Thyroid gland (tissue), 4 donors: ENCODE measurements around the gene SIGLEC10. TPM values are rescaled to one million over a fixed set of nuclear protein-coding genes. Genes with fewer than 3 reads are reported as not detected.

Experiments
- DNase-seq, 2 donors: peaks; one replicate each; pipeline ENCODE4 v3.0.0-alpha.2; 2019
- H3K27ac ChIP-seq, 3 donors: fragments of 200-600 bp; sonication (generic); 1 replicate in 2 of 3; 2 replicates in 1 of 3; pipeline ENCODE4 v1.5.1; 2016 to 2019; ENCODE audit warnings: mild to moderate bottlenecking in 1 of 3, moderate library complexity in 1 of 3
- H3K27me3 ChIP-seq: fragments of 200-600 bp; sonication (generic); one replicate; pipeline ENCODE4 v1.5.1; 2019
- H3K36me3 ChIP-seq, 2 donors: fragments of 200-600 bp; sonication (generic); one replicate each; pipeline ENCODE4 v1.5.1; 2016 to 2019
- H3K4me1 ChIP-seq, 2 donors: fragments of 200-600 bp; sonication (generic); one replicate each; pipeline ENCODE4 v1.5.1; 2017 to 2019
- H3K4me3 ChIP-seq, 3 donors: fragments of 200-600 bp; sonication (generic); replicated peaks in 1 of 3; 1 replicate in 2 of 3; 2 replicates in 1 of 3; pipeline ENCODE4 v1.5.1; 2016; ENCODE audit warnings: mild to moderate bottlenecking in 1 of 3
- H3K9me3 ChIP-seq: fragments of 200-600 bp; sonication (generic); one replicate; pipeline ENCODE4 v1.5.1; 2017
- POLR2A ChIP-seq, 2 donors: fragments of 450-650 bp; IDR thresholded peaks; one replicate each; pipeline ENCODE4 v1.6.1; 2017; ENCODE audit warnings: antibody characterized with exemption in 2 of 2, mild to moderate bottlenecking in 2 of 2, moderate library complexity in 1 of 2
- WGBS, 2 donors: methylation state at CpG; one replicate each; pipeline ENCODE4 v1.1.5; 2017; 5-methylcytosine and 5-hydroxymethylcytosine counted together
- intact Hi-C: fragments of 100-400 bp; cut with DNase I; formaldehyde crosslinking; loops from one replicate; pipeline ENCODE4 v1.15.1; 2023
- total RNA-seq, 4 donors: library from RNA; depleted of rRNA; stranded (reverse); fragments of >200 nt; gene quantifications; one replicate each; pipeline ENCODE4 v1.2.3, GENCODE V29; 2016
- TF ChIP-seq, protein P1 (sequence below), 6 experiments: fragments of 200-600 bp in 3 of 6; fragments of 450-650 bp in 3 of 6; sonication (generic) in 3 of 6; IDR thresholded peaks; one replicate each; pipeline ENCODE4 v1.5.1; 2016 to 2019; ENCODE audit warnings: antibody characterized with exemption in 6 of 6, mild to moderate bottlenecking in 2 of 6, inconsistent platforms in 1 of 6, moderate library complexity in 1 of 6

Gene SIGLEC10
- total RNA-seq, 4 donors from 2014 or later: 1.3 to 5.3 (median 2.9) TPM

DNA sequence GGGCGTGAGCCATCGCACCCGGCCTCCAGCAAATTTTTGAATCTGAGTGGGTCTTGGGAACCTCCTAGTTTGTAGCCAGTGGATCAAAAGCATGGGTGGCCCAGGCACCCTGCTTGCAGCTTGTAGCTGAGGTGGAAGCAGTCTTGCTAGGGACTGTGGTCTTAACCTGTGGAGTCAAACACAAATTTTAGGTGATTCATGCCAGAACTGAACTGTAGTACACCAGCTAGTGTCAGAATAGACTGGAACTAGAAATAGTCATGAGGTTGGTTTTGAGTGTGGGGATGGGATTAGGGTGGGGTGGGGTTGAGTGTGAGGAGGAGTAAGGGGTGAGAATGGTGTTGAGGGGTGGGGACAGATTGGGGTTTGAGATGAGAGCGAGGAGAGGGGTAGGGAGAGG lies 35.4 kb downstream of the SIGLEC10 start:
- Histone ChIP-seq H3K9me3 (no peaks in the 10 kb centered on the region), H3K4me3 (no peak overlapping the region), H3K4me1 (no peaks in the 10 kb centered on the region), H3K36me3 (no peaks in the 10 kb centered on the region), H3K27ac (no peak overlapping the region), H3K27me3 (no peaks in the 10 kb centered on the region)
- no peak for DNase-seq
- intact Hi-C loops: no loop called here
- 95 to 99% methylated on average over 4 of the region's 4 CpGs for WGBS, 2 donors
- TF ChIP-seq POLR2A (IDR thresholded peaks at IDR 0.05): no peak
- TF ChIP-seq, protein P1, sequence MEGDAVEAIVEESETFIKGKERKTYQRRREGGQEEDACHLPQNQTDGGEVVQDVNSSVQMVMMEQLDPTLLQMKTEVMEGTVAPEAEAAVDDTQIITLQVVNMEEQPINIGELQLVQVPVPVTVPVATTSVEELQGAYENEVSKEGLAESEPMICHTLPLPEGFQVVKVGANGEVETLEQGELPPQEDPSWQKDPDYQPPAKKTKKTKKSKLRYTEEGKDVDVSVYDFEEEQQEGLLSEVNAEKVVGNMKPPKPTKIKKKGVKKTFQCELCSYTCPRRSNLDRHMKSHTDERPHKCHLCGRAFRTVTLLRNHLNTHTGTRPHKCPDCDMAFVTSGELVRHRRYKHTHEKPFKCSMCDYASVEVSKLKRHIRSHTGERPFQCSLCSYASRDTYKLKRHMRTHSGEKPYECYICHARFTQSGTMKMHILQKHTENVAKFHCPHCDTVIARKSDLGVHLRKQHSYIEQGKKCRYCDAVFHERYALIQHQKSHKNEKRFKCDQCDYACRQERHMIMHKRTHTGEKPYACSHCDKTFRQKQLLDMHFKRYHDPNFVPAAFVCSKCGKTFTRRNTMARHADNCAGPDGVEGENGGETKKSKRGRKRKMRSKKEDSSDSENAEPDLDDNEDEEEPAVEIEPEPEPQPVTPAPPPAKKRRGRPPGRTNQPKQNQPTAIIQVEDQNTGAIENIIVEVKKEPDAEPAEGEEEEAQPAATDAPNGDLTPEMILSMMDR (IDR thresholded peaks at IDR 0.05): no peak

DNA sequence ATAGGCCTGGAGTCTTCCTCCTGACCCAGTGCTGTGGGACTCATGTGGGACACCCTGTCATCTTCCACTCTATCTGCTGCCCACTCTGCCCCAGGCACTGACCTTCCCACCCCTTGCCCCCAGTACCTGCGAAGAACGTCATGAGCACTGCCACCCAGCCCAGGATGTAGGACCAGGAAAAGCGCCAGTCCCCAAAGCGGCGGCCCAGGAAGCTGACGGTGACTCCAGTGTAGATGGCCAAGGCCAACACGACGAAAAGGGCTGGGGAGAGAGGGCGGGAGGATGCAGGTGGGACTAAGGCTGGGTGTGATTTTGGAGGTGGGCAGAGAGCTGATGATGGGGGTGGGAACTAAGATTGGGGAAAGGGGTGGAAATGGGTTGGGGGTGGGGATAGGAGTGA lies 37.1 kb downstream of the SIGLEC10 start:
- Histone ChIP-seq H3K36me3 (no peaks in the 10 kb centered on the region), H3K27me3 (no peaks in the 10 kb centered on the region), H3K9me3 (no peaks in the 10 kb centered on the region), H3K4me3 (no peak overlapping the region), H3K4me1 (no peaks in the 10 kb centered on the region), H3K27ac (no peak overlapping the region)
- TF ChIP-seq POLR2A (IDR thresholded peaks at IDR 0.05): no peak
- TF ChIP-seq, protein P1 (IDR thresholded peaks at IDR 0.05): no peak
- intact Hi-C loops: no loop called here
- 89 to 95% methylated on average over 9 of the region's 9 CpGs for WGBS, 2 donors
- no peak for DNase-seq

DNA sequence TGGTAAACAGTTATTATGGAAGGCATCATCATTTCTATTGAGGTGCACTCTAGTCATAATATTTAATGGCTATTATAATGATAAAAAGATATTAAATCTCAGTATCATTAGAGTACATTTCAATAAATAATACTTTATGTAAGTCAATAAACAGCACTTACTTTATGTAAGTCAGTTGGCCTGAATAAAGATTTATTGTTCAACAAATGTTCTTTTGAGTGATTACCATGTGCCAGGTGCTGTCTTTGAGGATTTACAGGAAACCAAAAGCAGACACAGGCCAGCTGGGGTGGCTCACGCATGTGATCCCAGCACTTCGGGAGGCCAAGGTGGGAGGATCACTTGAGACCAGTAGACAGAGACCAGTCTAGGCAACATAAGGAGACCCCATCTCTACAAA lies 40.0 kb downstream of the SIGLEC10 start:
- no peaks in the 10 kb centered on the region for H3K36me3 ChIP-seq
- DNase-seq: no peak
- no peaks in the 10 kb centered on the region for H3K4me1 ChIP-seq
- intact Hi-C loops: no loop called here
- no peak for TF ChIP-seq POLR2A (IDR thresholded peaks at IDR 0.05)
- TF ChIP-seq, protein P1 (IDR thresholded peaks at IDR 0.05): no peak
- no peaks in the 10 kb centered on the region for H3K9me3 ChIP-seq
- no peak overlapping the region for H3K4me3 ChIP-seq
- 87 to 100% methylated on average over 2 of the region's 2 CpGs for WGBS, 2 donors
- H3K27me3 ChIP-seq: no peaks in the 10 kb centered on the region
- H3K27ac ChIP-seq: no peak overlapping the region

DNA sequence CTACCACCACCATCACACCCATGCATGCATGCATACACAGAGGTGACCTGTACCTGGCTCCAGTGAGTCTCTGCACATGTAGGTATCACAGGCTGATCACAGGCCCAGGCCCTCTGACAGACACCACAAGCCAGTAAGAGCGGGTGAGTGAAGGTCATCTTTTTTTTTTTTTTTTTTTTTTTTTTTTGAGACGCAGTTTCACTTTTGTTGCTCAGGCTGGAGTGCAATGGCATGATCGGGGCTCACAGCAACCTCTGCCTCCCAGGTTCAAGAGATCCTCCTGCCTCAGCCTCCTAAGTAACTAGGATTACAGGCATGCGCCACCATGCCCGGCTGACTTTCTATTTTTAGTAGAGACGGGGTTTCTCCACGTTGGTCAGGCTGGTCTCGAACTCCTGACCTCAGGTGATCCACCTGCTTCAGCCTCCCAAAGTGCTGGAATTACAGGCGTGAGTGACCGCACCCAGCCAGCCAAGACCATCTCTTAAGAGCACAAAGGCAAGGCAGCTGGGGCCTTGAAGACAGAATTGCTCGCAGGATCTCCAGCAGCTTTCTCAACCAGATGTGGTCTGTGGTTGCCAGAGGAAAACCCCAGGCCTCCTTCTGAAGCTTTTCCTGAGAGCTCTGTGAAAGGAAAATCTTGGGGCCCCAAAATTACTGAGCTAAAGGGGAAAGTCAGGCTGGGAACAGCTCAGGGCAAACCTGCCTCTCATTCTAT lies 41.8 kb downstream of the SIGLEC10 start:
- intact Hi-C loops: no loop called here
- WGBS, 2 donors: 74 to 76% methylated on average over 9 to 11 of the region's 11 CpGs

More for the DNA sequence above, 41.8 kb downstream of the SIGLEC10 start:
- Histone ChIP-seq H3K4me3 (no peak overlapping the region), H3K27me3 (no peaks in the 10 kb centered on the region), H3K4me1 (no peaks in the 10 kb centered on the region), H3K36me3 (no peaks in the 10 kb centered on the region), H3K9me3 (no peaks in the 10 kb centered on the region), H3K27ac (no peak overlapping the region)
- no peak for DNase-seq
- TF ChIP-seq POLR2A (IDR thresholded peaks at IDR 0.05): no peak
- TF ChIP-seq, protein P1 (IDR thresholded peaks at IDR 0.05): no peak
